HEK293 (cell line): ENCODE data around the gene CDPF1.

Experiments
- CTCF ChIP-seq: fragments of 450-650 bp; formaldehyde crosslinking; IDR thresholded peaks from 2 replicates; pipeline ENCODE4 v1.5.1; 2016; ENCODE audit warnings: missing biosample characterization, missing genetic modification characterization
- GLI2 ChIP-seq: fragments of 450-650 bp; formaldehyde crosslinking; IDR thresholded peaks from 2 replicates; pipeline ENCODE4; 2017; ENCODE audit warnings: missing biosample characterization, missing genetic modification characterization, low read depth, borderline replicate concordance
- RBAK ChIP-seq: fragments of 450-650 bp; formaldehyde crosslinking; IDR thresholded peaks from 2 replicates; pipeline ENCODE4 v1.5.1; 2016; ENCODE audit warnings: missing biosample characterization, missing genetic modification characterization
- REST ChIP-seq: fragments of 450-650 bp; formaldehyde crosslinking; IDR thresholded peaks from 2 replicates; pipeline ENCODE4 v1.5.1; 2016; ENCODE audit warnings: missing biosample characterization, missing genetic modification characterization
- ZBTB7A ChIP-seq: fragments of 450-650 bp; formaldehyde crosslinking; IDR thresholded peaks from 2 replicates; pipeline ENCODE4 v1.5.1; 2016; ENCODE audit warnings: low read depth, missing biosample characterization, missing genetic modification characterization
- ZNF280D ChIP-seq: fragments of 450-650 bp; formaldehyde crosslinking; IDR thresholded peaks from 2 replicates; pipeline ENCODE4 v1.5.1; 2016; ENCODE audit warnings: missing biosample characterization, missing genetic modification characterization
- ZNF792 ChIP-seq: fragments of 450-650 bp; formaldehyde crosslinking; IDR thresholded peaks from 2 replicates; pipeline ENCODE4 v1.5.1; 2016; ENCODE audit warnings: missing biosample characterization, missing genetic modification characterization

GRCh38 chr22:46225631-46226030 is 24.5 kb downstream of the CDPF1 start:
- TF ChIP-seq ZNF792 (tag by site-specific recombination) (no peak), ZBTB7A (tag by site-specific recombination) (no peak), GLI2 (tag by site-specific recombination) (no peak), RBAK (tag by site-specific recombination) (no peak), CTCF (tag by site-specific recombination) (no peak), REST (tag by site-specific recombination) (no peak), ZNF280D (no peak)
